ENCODE measurements around the gene ZAR1. TPM values are rescaled to one million over a fixed set of nuclear protein-coding genes. Genes with fewer than 3 reads are reported as not detected.
"Not testable (repeated sequence)": the region's sequence is repeated elsewhere in the genome, so short reads cannot be mapped to it uniquely, and the experiment has no call there.

Gene ZAR1
- total RNA-seq, result not detected
- long read RNA-seq, result 0 reads

GRCh38 chr4:48490012-48490679, at the start of gene ZAR1:
TSS of gene ZAR1 (plus strand) at chr4:48490252. CDS start at chr4:48490292, 40 bp downstream.
- intact Hi-C loops (cut with DNase I), result no loop called here
- ATAC-seq, result no peak
- DNase-seq (ENCODE audit: missing footprints), result no peak

- ATAC-seq; DNase-seq (ENCODE audit: missing footprints): not testable (repeated sequence)
- intact Hi-C loops (cut with DNase I), result loop anchor here (10.0 kb wide), 1 partner anchor 524 kb away; no protein-coding TSS in a partner anchor
These were observed 49.1 kb upstream of the ZAR1 start for GRCh38 chr4:48440914-48441313.

GRCh38 chr4:48445704-48446103, 44.3 kb upstream of the ZAR1 start:
- no peak for ATAC-seq
- DNase-seq (ENCODE audit: missing footprints), result no peak
- intact Hi-C loops (cut with DNase I), result loop anchor here (10.0 kb wide), 1 partner anchor 519 kb away; no protein-coding TSS in a partner anchor

GRCh38 chr4:48446642-48447041, 43.4 kb upstream of the ZAR1 start:
- ATAC-seq (no peak), DNase-seq (ENCODE audit: missing footprints) (no peak)
- intact Hi-C loops (cut with DNase I), result loop anchor here (10.0 kb wide), 1 partner anchor 518 kb away; no protein-coding TSS in a partner anchor

GRCh38 chr4:48449151-48449550, 40.9 kb upstream of the ZAR1 start:
- intact Hi-C loops (cut with DNase I), result loop anchor here (10.0 kb wide), 1 partner anchor 516 kb away; no protein-coding TSS in a partner anchor
- ATAC-seq, result no peak
- DNase-seq (ENCODE audit: missing footprints), result no peak

GRCh38 chr4:48450740-48451139, 39.3 kb upstream of the ZAR1 start:
- ATAC-seq, result no peak
- intact Hi-C loops (cut with DNase I), result no loop called here
- DNase-seq (ENCODE audit: missing footprints), result no peak

GRCh38 chr4:48451656-48452055, 38.4 kb upstream of the ZAR1 start:
- DNase-seq (ENCODE audit: missing footprints); intact Hi-C loops (cut with DNase I); ATAC-seq: not testable (repeated sequence)

GRCh38 chr4:48454591-48454990, 35.5 kb upstream of the ZAR1 start:
- intact Hi-C loops (cut with DNase I), result no loop called here
- DNase-seq (ENCODE audit: missing footprints), result no peak
- ATAC-seq, result no peak

- ATAC-seq (no peak), DNase-seq (ENCODE audit: missing footprints) (no peak)
- intact Hi-C loops (cut with DNase I), result no loop called here
These were observed 29.1 kb upstream of the ZAR1 start for GRCh38 chr4:48461000-48461399.

GRCh38 chr4:48462363-48462762, 27.7 kb upstream of the ZAR1 start:
- DNase-seq (ENCODE audit: missing footprints) (no peak), ATAC-seq (no peak)
- intact Hi-C loops (cut with DNase I), result no loop called here

GRCh38 chr4:48467442-48467841, 22.6 kb upstream of the ZAR1 start:
- intact Hi-C loops (cut with DNase I), result no loop called here
- DNase-seq (ENCODE audit: missing footprints) (no peak), ATAC-seq (no peak)

GRCh38 chr4:48467891-48468290, 22.2 kb upstream of the ZAR1 start:
- no peak for DNase-seq (ENCODE audit: missing footprints)
- no peak for ATAC-seq
- intact Hi-C loops (cut with DNase I), result no loop called here

- DNase-seq (ENCODE audit: missing footprints), result no peak
- intact Hi-C loops (cut with DNase I), result no loop called here
- ATAC-seq, result no peak
These were observed 19.9 kb upstream of the ZAR1 start for GRCh38 chr4:48470137-48470536.

- intact Hi-C loops (cut with DNase I), result no loop called here
- no peak for ATAC-seq
- DNase-seq (ENCODE audit: missing footprints), result no peak
These were observed 19.5 kb upstream of the ZAR1 start for GRCh38 chr4:48470570-48470969.

GRCh38 chr4:48472794-48473193, 17.3 kb upstream of the ZAR1 start:
- intact Hi-C loops (cut with DNase I), result no loop called here
- ATAC-seq (no peak), DNase-seq (ENCODE audit: missing footprints) (no peak)

- ATAC-seq (no peak), DNase-seq (ENCODE audit: missing footprints) (no peak)
- intact Hi-C loops (cut with DNase I), result no loop called here
These were observed 14.3 kb upstream of the ZAR1 start for GRCh38 chr4:48475770-48476169.

- no peak for DNase-seq (ENCODE audit: missing footprints)
- intact Hi-C loops (cut with DNase I), result no loop called here
- no peak for ATAC-seq
These were observed 11.8 kb upstream of the ZAR1 start for GRCh38 chr4:48478273-48478672.

- ATAC-seq (no peak), DNase-seq (ENCODE audit: missing footprints) (no peak)
- intact Hi-C loops (cut with DNase I), result no loop called here
These were observed 8.5 kb upstream of the ZAR1 start for GRCh38 chr4:48481581-48481980.

- no peak for ATAC-seq
- intact Hi-C loops (cut with DNase I), result no loop called here
- no peak for DNase-seq (ENCODE audit: missing footprints)
These were observed 6.9 kb upstream of the ZAR1 start, which contains the start of gene SLC10A4 for GRCh38 chr4:48483006-48483776. TSS of gene SLC10A4 (plus strand) at chr4:48483343. CDS start at chr4:48483562, 219 bp downstream.

All from Right ventricle myocardium inferior (tissue), 1 donor.